GM18867 (cell line): ENCODE results near the gene KCNK7.

Experiments
- ATAC-seq: cut with Tn5 transposase; IDR thresholded peaks from one replicate; pipeline ENCODE4 v1.9.1; 2021; ENCODE audit warnings: mild to moderate bottlenecking, moderate library complexity; ENCODE audit not compliant: unreplicated experiment

KCNK7 gene

GRCh38 chr11:65627202-65627601 lies 31.6 kb upstream of the KCNK7 start:
- ATAC-seq: no peak

- ATAC-seq: no peak
Observed at GRCh38 chr11:65625628-65626342, 30.2 kb upstream of the KCNK7 start.

- no peak for ATAC-seq
Observed at GRCh38 chr11:65624931-65625627, 29.5 kb upstream of the KCNK7 start.

- no peak for ATAC-seq
Observed at GRCh38 chr11:65623852-65624616, 28.4 kb upstream of the KCNK7 start.

GRCh38 chr11:65623177-65623576 lies 27.6 kb upstream of the KCNK7 start:
- ATAC-seq: no peak

- no peak for ATAC-seq
Observed at GRCh38 chr11:65622011-65622410, 26.4 kb upstream of the KCNK7 start.

GRCh38 chr11:65621460-65621859 lies 25.9 kb upstream of the KCNK7 start:
- ATAC-seq: no peak

GRCh38 chr11:65620666-65621065 lies 25.1 kb upstream of the KCNK7 start:
- ATAC-seq: no peak

GRCh38 chr11:65619281-65619928 lies 23.8 kb upstream of the KCNK7 start:
- no peak for ATAC-seq

GRCh38 chr11:65618763-65619162 lies 23.2 kb upstream of the KCNK7 start:
- no peak for ATAC-seq

GRCh38 chr11:65617990-65618751 lies 22.6 kb upstream of the KCNK7 start:
- ATAC-seq: no peak

- ATAC-seq: no peak
Observed at GRCh38 chr11:65617136-65617850, 21.7 kb upstream of the KCNK7 start.

GRCh38 chr11:65616575-65617001 lies 21.0 kb upstream of the KCNK7 start:
- no peak for ATAC-seq

- peak; percentile 6 for ATAC-seq
Observed at GRCh38 chr11:65615950-65616574, 20.5 kb upstream of the KCNK7 start.

- ATAC-seq: peak; percentile 79
Observed at GRCh38 chr11:65615229-65615949, 19.8 kb upstream of the KCNK7 start, which contains the start of gene PCNX3. Gene PCNX3 (plus strand): TSS chr11:65615776. CDS start chr11:65616312, 536 bp downstream.

GRCh38 chr11:65613091-65613928 lies 17.7 kb upstream of the KCNK7 start:
- no peak for ATAC-seq

GRCh38 chr11:65612691-65613090 lies 17.1 kb upstream of the KCNK7 start:
- ATAC-seq: no peak
